Endothelial cell (in vitro differentiated cells): ENCODE measurements around the gene WDR36. TPM values are rescaled to one million over a fixed set of nuclear protein-coding genes. Genes with fewer than 3 reads are reported as not detected.
A peak's percentile ranks its signal among the peaks of the same experiment; 100 is the strongest.

Source experiments
- DNase-seq: peaks from one replicate; pipeline ENCODE4 v3.0.0; 2021; ENCODE audit warnings: low spot score
- H3K27ac Mint-ChIP-seq: one replicate; pipeline ENCODE4 v1.8.0; 2021; ENCODE audit warnings: mixed read lengths, inconsistent platforms; ENCODE audit not compliant: unreplicated experiment
- H3K27me3 Mint-ChIP-seq: one replicate; pipeline ENCODE4 v1.8.0; 2021; ENCODE audit warnings: mild to moderate bottlenecking, moderate library complexity, mixed read lengths, inconsistent platforms; ENCODE audit not compliant: unreplicated experiment
- H3K36me3 Mint-ChIP-seq: one replicate; pipeline ENCODE4 v1.8.0; 2021; ENCODE audit warnings: mild to moderate bottlenecking, low read depth, mixed read lengths, inconsistent platforms; ENCODE audit not compliant: unreplicated experiment
- H3K4me1 Mint-ChIP-seq: one replicate; pipeline ENCODE4 v1.8.0; 2021; ENCODE audit warnings: mild to moderate bottlenecking, mixed read lengths, inconsistent platforms; ENCODE audit not compliant: unreplicated experiment
- H3K4me3 Mint-ChIP-seq: one replicate; pipeline ENCODE4 v1.8.0; 2021; ENCODE audit warnings: mild to moderate bottlenecking, mixed read lengths, inconsistent platforms; ENCODE audit not compliant: unreplicated experiment
- H3K9me3 Mint-ChIP-seq: one replicate; pipeline ENCODE4 v1.8.0; 2021; ENCODE audit warnings: mixed read lengths, inconsistent platforms; ENCODE audit not compliant: unreplicated experiment
- total RNA-seq: library from RNA; stranded (reverse); fragmentation: NEBNext Ultra II Directional; extraction: Animal tissue kit (Norgen Biotek cat#: 25700); gene quantifications from one replicate; pipeline ENCODE4 v1.2.1, GENCODE V29; 2021; ENCODE audit not compliant: unreplicated experiment
- TF ChIP-seq, protein P1 (sequence below): fragments of 200-600 bp; sonication (generic); IDR thresholded peaks from one replicate; pipeline ENCODE4 v1.5.0; 2021; ENCODE audit warnings: antibody characterized with exemption; ENCODE audit not compliant: unreplicated experiment

WDR36 gene
- total RNA-seq, 1 donor from 2014 or later, result 25.2 TPM

DNA sequence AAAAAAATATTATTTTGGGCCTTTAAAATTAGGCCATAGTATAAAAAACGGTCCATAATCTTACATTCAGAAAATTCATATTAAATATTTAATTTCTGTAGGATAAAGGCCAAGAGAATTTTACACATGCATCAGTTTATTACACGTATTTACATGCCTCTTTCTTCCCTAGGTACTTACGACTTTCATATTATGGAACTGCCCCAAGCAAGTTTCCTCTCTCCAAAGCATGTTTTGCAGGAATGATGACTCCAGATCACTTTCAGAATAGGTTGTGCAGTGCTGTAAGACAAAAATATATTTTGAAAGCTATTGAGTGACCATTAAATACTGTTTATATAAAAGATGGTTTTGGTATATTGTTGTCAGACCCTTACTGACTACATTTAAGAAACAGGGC, 61.8 kb downstream of the WDR36 start:
- no peaks in the 10 kb centered on the region for H3K9me3 Mint-ChIP-seq
- H3K27me3 Mint-ChIP-seq, result peaks cover 2% of the 10 kb centered on the region
- H3K4me3 Mint-ChIP-seq, result no peak overlapping the region
- no peak overlapping the region for H3K27ac Mint-ChIP-seq
- H3K36me3 Mint-ChIP-seq, result no peaks in the 10 kb centered on the region
- H3K4me1 Mint-ChIP-seq, result peaks cover 6% of the 10 kb centered on the region
- DNase-seq, result no peak
- TF ChIP-seq, protein P1, sequence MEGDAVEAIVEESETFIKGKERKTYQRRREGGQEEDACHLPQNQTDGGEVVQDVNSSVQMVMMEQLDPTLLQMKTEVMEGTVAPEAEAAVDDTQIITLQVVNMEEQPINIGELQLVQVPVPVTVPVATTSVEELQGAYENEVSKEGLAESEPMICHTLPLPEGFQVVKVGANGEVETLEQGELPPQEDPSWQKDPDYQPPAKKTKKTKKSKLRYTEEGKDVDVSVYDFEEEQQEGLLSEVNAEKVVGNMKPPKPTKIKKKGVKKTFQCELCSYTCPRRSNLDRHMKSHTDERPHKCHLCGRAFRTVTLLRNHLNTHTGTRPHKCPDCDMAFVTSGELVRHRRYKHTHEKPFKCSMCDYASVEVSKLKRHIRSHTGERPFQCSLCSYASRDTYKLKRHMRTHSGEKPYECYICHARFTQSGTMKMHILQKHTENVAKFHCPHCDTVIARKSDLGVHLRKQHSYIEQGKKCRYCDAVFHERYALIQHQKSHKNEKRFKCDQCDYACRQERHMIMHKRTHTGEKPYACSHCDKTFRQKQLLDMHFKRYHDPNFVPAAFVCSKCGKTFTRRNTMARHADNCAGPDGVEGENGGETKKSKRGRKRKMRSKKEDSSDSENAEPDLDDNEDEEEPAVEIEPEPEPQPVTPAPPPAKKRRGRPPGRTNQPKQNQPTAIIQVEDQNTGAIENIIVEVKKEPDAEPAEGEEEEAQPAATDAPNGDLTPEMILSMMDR, result no peak

DNA sequence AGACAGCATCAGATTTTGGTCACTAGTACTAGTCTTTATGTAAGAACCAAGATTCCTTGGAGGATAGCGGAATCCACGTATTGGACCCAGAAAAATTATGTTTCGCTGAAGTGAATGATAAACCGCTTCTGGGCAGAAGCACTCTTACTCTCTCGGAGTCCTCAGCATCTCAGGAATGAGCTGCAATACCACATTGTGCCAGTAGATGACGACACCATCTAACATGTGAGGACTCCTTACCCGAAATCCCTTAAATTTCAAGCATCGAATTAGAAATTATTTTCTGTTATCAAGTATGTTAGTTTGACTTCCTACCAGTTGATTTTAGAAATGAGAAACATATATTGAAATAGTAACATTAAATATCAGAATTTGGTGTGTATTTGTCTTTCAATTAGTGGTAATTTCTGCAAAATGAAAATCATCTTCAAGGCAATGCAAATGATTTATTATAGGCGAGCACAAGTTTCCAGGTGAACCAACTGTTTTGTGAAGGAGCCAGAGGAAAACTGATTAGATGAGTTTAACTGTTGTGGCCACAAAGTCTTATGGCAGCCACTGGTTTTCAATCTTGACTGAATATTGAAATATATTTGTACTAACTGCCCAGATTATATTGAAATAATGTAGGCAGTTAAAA, 66.1 kb downstream of the WDR36 start:
- TF ChIP-seq, protein P1, result peak; percentile 100
- Mint-ChIP-seq H3K4me3 (no peak overlapping the region), H3K4me1 (no peaks in the 10 kb centered on the region), H3K27me3 (no peaks in the 10 kb centered on the region), H3K27ac (no peak overlapping the region), H3K36me3 (no peaks in the 10 kb centered on the region), H3K9me3 (no peaks in the 10 kb centered on the region)
- DNase-seq, result peak; percentile 82

DNA sequence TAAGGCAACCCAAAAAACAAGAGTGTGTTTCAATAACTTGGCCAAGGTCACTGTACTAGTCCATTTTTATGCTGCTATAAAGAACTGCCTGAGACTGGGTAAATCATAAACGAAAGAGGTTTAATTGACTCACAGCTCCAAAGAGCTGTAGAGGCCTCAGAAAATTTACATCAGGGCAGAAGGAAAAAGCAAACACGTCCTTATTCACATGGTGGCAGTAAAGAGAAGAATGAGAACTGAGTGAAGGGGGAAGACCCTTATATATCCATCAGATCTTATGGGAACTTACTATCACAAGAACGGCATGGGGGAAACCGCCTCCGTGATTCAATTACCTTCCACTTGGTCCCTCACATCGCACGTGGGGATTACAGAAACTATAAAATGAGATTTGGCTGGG, 67.7 kb downstream of the WDR36 start:
- TF ChIP-seq, protein P1, result no peak
- Mint-ChIP-seq H3K4me1 (no peaks in the 10 kb centered on the region), H3K36me3 (no peaks in the 10 kb centered on the region), H3K27ac (no peak overlapping the region), H3K9me3 (no peaks in the 10 kb centered on the region), H3K27me3 (no peaks in the 10 kb centered on the region), H3K4me3 (no peak overlapping the region)
- no peak for DNase-seq

- TF ChIP-seq, protein P1, result no peak
- H3K27ac Mint-ChIP-seq, result no peak overlapping the region
- no peak overlapping the region for H3K4me3 Mint-ChIP-seq
- DNase-seq, result no peak
- H3K4me1 Mint-ChIP-seq, result no peaks in the 10 kb centered on the region
- H3K36me3 Mint-ChIP-seq, result no peaks in the 10 kb centered on the region
- H3K27me3 Mint-ChIP-seq, result no peaks in the 10 kb centered on the region
- no peaks in the 10 kb centered on the region for H3K9me3 Mint-ChIP-seq
Observed at GRCh38 chr5:111163000-111163399, 70.9 kb downstream of the WDR36 start.

DNA sequence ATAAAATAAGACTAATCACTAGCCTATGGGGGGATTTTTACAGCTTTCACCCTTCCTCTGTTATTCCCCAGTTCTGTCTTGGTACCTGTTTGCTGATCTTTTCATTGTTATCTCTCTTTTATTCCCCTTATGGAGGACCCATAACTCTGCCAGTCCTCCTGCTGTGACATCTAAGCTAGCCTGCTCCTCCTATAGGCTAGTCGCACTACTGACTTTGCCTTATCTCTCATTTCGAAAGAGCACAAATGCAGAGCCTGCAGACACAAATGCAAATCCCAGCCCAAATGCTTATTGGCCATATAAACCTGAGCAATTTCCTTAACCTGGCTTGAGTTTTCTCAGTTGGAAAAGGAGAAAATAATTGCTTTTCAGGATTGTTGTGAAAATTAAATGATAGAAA, 72.9 kb downstream of the WDR36 start:
- no peak for DNase-seq

More for the DNA sequence above, 72.9 kb downstream of the WDR36 start:
- Mint-ChIP-seq H3K27ac (no peak overlapping the region), H3K36me3 (no peaks in the 10 kb centered on the region), H3K4me3 (no peak overlapping the region), H3K4me1 (peaks cover 2% of the 10 kb centered on the region), H3K9me3 (no peaks in the 10 kb centered on the region), H3K27me3 (no peaks in the 10 kb centered on the region)
- TF ChIP-seq, protein P1, result no peak
